ENCODE measurements around the gene RASA3. TPM values are rescaled to one million over a fixed set of nuclear protein-coding genes. Genes with fewer than 3 reads are reported as not detected.

Gene RASA3, protein sequence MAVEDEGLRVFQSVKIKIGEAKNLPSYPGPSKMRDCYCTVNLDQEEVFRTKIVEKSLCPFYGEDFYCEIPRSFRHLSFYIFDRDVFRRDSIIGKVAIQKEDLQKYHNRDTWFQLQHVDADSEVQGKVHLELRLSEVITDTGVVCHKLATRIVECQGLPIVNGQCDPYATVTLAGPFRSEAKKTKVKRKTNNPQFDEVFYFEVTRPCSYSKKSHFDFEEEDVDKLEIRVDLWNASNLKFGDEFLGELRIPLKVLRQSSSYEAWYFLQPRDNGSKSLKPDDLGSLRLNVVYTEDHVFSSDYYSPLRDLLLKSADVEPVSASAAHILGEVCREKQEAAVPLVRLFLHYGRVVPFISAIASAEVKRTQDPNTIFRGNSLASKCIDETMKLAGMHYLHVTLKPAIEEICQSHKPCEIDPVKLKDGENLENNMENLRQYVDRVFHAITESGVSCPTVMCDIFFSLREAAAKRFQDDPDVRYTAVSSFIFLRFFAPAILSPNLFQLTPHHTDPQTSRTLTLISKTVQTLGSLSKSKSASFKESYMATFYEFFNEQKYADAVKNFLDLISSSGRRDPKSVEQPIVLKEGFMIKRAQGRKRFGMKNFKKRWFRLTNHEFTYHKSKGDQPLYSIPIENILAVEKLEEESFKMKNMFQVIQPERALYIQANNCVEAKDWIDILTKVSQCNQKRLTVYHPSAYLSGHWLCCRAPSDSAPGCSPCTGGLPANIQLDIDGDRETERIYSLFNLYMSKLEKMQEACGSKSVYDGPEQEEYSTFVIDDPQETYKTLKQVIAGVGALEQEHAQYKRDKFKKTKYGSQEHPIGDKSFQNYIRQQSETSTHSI
- total RNA-seq, result 27.6 and 29.8 TPM in 2 replicates

DNA sequence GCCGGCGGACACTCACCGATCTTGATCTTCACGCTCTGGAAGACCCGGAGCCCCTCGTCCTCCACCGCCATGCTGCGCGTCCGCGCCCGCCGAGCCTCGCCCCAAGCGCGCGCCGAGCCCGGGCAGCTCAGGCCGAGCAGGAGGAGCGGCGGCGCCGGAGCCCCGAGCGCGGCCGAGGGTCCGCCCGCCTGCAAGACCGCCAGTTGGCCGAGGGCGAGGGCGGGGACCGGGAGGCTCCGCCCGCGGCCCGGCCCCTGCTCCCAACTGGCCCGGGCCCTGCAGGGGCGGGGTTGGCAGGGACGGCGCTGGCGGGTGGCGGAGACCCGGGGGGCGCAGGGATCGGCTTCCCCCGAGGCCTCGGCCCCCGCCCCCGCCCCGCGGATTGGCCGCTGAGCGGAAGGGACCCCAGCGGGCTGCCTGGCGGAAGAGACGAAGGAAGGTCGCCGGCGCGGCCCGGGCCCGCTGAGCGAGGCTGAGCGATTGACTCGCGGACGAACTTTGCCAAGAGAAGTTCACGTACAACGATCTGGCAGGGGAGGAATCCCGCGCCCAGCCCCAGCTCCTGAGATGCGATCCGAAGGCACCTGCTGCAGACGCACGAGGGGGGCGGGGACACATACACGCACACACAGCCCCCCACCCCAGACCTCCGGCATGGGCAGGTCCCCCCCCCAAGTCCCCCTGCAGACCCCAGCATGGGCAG, at the start of gene RASA3:
TSS of gene RASA3 (minus strand) at position 205 of the 703 bp plus-strand sequence. CDS start at position 71, 134 bp downstream.

DNA sequence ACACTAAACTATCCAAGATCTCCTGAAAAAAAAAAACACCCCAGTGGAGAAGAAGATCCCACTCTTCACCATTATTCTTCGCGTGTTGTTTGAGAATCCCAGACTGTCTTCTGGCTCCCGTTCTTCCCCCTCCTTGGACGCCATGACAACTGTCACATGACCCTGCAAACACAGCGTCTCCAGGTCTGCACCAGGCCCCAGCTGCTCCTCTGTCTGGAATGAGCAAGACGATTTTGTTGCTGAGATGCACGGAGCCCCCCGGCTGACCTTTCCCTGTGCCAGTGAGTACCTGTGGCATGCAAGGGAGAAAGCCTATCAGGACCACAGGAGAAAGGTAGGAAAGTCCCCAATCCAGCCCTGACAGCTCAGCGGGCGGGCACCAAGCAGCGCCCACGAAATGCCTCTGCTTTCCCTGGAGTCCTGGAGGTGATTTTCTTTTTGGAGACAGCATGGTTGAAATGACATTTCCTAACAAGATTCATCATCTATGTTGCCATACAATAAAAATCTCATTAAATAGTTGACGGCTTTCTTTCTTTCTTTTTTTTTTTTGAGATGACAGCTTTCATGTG, 46.8 kb upstream of the RASA3 start, which contains the start of gene CFAP97D2:
TSS of gene CFAP97D2 (plus strand) at position 171 of the 572 bp plus-strand sequence. CDS start at position 245, 74 bp downstream.

DNA sequence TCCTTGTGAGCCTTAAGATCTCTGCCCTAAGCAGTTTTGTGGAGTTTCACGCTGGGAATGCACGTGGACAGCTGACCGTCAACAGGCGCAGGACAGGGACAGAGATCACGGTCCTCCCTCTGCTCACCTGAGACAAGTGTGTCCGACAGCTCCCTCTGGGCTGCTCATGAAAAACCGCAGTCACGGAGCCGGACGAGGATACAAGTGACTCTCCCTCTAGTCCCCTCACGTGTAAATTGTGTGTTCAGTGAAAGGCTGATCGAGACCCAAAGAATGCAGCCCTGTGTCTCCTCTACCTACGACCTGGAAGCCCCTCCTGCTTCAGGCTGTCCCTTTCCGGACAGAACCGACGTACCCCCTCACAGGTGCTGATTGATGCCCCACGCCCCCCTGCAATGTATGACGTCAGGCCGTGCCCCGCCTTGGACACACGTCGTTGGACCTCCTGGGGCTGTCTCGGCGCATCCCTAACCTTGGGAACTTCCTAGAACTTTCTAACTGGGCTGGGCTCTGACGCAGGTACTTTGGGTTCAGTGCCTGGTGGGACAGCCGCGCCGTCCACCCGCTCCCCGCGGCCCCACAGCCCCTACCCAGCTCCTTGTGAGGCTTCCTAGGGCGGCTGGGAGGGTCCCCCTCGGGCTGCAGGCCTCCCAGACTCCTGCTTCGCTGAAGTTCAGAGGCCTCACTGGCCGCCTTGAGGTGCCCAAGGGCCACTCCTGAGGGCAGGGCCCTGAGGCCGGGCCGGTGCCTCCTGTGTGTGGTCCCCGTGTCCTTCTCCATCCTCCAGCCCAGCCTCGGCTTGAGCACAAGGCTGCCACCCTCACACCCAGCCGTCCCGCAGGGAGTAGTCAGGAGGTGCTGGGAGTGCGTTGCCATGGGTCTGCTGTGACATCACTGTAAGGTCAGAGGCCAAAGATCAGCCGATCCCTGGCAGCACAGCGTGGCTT, 158.9 kb downstream of the RASA3 start, which contains the start of gene C13orf46:
TSS of gene C13orf46 (minus strand) at position 859 of the 947 bp plus-strand sequence. CDS start at position 780, 79 bp downstream.

Other genes starting within 250 kb of the RASA3 start
- under 0.01 TPM in 1 of 2 replicates, not detected in the other for gene C13orf46, start 158.5 kb downstream of the RASA3 start, total RNA-seq
- gene CFAP97D2, start 46.6 kb upstream of the RASA3 start, total RNA-seq, result not detected in 2 replicates
- 26.0 and 29.5 TPM in 2 replicates for gene CDC16, start 102.3 kb upstream of the RASA3 start, total RNA-seq
- 11.2 and 55.8 TPM in 2 replicates for gene UPF3A, start 149.0 kb upstream of the RASA3 start, total RNA-seq
- gene CHAMP1, start 181.9 kb upstream of the RASA3 start, total RNA-seq, result 17.7 and 18.1 TPM in 2 replicates

Data from cardiac atrium fibroblast (primary cell).